Transverse colon (tissue), 4 donors: ENCODE measurements around the gene VKORC1.

ENCODE experiments used
- CTCF ChIP-seq, 5 experiments: fragments of 200-600 bp in 3 of 5; fragments of 450-650 bp in 2 of 5; sonication (generic) in 3 of 5; IDR thresholded peaks; 1 replicate in 2 of 5; 2 replicates in 3 of 5; pipeline ENCODE4 v1.5.1; 2016 to 2017; ENCODE audit warnings: antibody characterized with exemption in 5 of 5, inconsistent platforms in 3 of 5, mild to moderate bottlenecking in 2 of 5, moderate library complexity in 1 of 5
- POLR2A ChIP-seq: fragments of 450-650 bp; IDR thresholded peaks from one replicate; pipeline ENCODE4 v1.6.1; 2016; ENCODE audit warnings: antibody characterized with exemption, mild to moderate bottlenecking, moderate library complexity
- POLR2AphosphoS5 ChIP-seq, 3 donors: sonication (generic); formaldehyde crosslinking; IDR thresholded peaks; one replicate each; pipeline ENCODE4 v1.6.1; 2016; ENCODE audit warnings: antibody characterized with exemption in 3 of 3

- TF ChIP-seq CTCF (IDR thresholded peaks at IDR 0.05) (no peak), POLR2AphosphoS5 (IDR thresholded peaks at IDR 0.05) (no peak), POLR2A (no peak)
Measured at GRCh38 chr16:31125844-31126243, 31.2 kb upstream of the VKORC1 start.
